HG03045 (cell line): Measurements from ENCODE around the gene P2RX5.
"Not testable (repeated sequence)": the region's sequence is repeated elsewhere in the genome, so short reads cannot be mapped to it uniquely, and the experiment has no call there.

ENCODE experiments used
- ATAC-seq: cut with Tn5 transposase; IDR thresholded peaks from one replicate; pipeline ENCODE4 v1.9.1; 2021; ENCODE audit warnings: mild to moderate bottlenecking, moderate library complexity; ENCODE audit not compliant: unreplicated experiment

The P2RX5 gene

DNA sequence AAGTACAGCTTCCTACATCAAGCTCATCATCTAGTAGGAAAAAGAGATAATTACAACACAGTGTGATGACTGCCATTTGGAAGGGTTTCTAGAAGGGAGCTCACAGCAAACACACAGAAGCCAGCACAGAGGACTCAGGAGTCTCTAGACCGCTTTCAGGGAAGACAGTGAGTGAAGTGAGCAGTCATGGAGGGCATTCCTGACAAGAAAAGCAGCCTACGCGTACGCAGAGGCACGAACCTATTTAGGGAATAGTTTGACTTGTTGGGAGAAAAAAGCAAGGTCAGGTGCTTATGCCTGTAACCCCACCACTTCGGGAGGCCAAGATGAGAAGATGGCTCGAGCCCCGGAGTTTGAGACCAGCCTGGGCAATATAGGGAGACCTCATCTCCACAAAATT lies 19.3 kb upstream of the P2RX5 start:
- no peak for ATAC-seq

GRCh38 chr17:3712811-3713463 lies 17.0 kb upstream of the P2RX5 start:
- no peak for ATAC-seq

DNA sequence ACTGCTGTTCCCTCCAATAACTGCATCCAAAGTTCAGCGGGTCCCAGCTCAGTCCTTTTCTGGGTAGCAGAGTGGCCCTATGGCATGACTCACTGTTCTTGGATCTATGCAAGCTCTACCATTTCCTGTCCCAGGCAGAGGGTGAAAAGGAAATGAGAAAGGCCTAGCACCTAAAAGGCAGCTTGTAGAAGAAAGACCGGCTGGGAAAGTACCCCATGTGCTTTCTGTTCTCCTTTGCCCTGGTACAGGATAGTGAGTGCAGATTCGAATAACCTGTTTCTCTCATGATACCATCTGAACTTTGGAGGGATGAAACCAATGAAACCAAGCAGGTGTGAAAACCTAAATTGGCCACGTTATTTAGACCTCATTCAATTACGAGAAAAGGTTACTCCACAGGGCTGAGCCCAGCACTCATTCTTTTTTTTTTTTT lies 15.0 kb upstream of the P2RX5 start:
- ATAC-seq, result peak; percentile 96

GRCh38 chr17:3708366-3708765 lies 12.4 kb upstream of the P2RX5 start:
- no peak for ATAC-seq

- ATAC-seq, result not testable (repeated sequence)
Measured at GRCh38 chr17:3705718-3705984, 9.7 kb upstream of the P2RX5 start.

DNA sequence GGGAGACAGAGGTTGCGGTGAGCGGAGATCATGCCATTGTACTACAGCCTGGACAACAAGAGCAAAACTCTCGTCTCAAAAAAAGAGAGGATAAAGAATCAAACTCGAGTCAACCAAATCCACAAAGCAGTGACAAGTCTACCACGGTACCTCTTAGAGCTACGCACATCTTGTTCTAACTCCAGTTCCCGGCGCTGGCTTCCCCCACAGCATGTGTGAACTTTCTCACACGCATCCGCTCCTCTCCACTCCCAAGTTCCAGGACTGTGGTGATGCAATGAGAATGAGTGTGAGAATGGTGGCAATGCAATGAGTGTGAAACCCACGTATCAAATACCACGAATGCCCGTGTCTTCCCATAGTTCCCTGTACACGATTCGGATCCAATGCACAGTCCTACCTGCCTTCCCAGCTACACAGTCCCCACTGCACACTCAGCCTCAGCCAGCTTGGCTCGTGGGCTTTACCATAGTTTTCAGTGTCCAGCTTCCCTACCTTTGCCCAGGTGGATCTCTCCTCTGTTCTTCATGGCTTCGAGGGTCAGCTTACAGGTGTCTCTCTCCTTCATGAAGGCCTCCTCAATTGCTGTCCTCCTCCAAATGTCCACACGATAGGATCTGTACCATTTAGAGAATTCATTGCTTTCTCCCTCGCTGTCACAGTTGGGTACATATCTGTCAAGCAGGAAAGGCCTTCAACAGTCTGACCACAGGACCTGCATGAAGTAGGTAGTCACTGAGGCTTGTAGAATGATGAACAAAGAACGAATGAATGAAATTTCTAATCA lies 9.2 kb upstream of the P2RX5 start:
- no peak for ATAC-seq

GRCh38 chr17:3702041-3702539 lies 6.1 kb upstream of the P2RX5 start:
- not testable (repeated sequence) for ATAC-seq

DNA sequence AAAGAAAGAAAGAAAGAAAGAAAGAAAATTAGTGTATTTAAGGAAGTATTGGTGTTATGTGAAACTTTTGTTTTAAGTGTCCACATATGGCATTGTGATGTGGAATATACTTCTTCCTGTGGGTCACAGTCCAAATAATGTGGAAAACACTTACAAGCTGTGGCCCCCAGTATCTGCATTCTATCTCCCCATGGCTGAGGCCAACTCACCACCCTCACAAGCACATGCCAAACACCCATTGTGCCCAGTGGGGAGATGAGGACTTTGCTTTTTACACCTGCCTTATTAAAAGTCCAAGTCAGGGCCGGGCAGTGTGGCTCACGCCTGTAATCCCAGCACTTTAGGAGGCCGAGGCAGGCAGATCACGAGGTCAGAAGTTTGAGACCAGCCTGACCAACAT lies 4.0 kb upstream of the P2RX5 start:
- no peak for ATAC-seq

DNA sequence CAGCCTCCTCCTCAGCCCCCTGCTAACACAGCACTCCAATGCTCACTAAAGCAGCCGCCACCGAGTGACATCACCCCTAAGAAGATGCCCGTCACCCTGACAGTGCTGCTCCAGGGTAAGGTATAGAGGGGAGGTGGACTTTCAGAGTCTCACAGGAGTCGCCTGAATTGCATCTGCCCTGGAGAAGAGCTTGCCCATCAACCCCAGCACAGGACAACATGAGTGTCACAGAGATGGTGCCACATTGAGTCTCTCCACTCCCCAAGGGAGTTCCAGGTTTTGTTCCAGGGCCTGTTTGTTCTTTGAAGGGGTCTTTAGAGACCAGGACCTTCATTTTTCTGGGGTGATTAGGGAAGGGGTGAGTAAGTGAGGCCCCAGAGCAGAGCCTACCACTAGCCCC lies 2.2 kb upstream of the P2RX5 start:
- no peak for ATAC-seq

DNA sequence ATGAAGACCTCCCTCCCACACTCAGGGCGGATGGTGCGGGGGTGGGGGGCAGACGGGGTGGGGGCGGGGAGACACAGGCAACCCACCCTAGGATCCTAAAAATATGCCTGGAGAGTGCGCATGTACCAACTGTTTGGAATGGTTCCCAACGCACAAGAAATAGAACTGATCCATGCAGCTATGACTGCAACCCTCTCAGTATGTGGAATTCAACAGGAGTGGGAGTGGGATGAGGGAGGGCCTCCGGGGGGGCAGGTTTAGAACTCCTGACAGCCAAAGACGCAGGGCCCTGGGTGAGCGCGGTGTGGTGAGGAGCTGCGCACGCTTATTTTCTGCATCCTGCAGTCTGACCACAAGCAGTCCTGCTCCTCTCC lies 1.1 kb upstream of the P2RX5 start:
- ATAC-seq, result no peak

- no peak for ATAC-seq
Measured at GRCh38 chr17:3695129-3695722, 729 bp downstream of the P2RX5 start.

- no peak for ATAC-seq
Measured at GRCh38 chr17:3693829-3694231, 2.1 kb downstream of the P2RX5 start.

DNA sequence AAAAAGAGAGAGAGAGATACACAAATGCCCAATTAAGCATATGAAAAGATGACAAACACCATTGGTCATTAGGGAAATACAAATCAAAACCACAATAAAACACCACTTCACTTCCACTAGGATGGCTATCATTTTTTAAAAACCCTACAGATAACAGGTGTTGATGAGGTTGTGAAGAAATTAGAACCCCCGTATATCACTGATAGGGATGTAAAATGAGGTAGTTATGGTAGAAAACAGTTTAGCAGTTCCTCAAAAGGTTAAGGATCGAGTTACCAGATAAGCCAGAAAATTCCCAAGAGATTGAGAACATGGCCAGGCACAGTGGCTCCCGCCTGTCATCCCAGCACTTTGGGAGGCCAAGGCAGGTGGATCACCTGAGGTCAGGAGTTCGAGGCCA lies 2.8 kb downstream of the P2RX5 start:
- ATAC-seq, result no peak

DNA sequence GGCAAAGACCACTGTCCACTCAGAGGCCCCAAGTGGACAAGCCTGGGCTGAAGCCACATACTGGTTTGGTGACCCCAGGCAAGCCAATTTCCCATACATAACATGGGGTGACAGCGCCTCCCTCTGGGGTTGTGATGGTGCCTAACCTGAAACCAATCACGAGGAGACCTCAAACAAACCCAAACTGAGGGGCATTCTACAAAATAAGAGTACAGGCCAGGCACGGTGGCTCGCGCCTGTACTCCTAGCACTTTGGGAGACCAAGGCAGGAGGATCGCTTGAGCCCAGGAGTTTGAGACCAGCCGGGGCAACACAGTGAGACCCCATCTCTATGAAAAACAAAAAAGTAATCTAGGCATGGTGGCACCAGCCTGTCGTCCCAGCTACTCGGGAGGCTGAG lies 3.6 kb downstream of the P2RX5 start:
- ATAC-seq, result no peak

- ATAC-seq, result no peak
Measured at GRCh38 chr17:3691617-3692067, 4.3 kb downstream of the P2RX5 start.

- ATAC-seq, result no peak
Measured at GRCh38 chr17:3690094-3690715, 5.8 kb downstream of the P2RX5 start.

GRCh38 chr17:3689262-3690093 lies 6.5 kb downstream of the P2RX5 start:
- ATAC-seq, result no peak

- no peak for ATAC-seq
Measured at GRCh38 chr17:3688852-3689261, 7.1 kb downstream of the P2RX5 start.

DNA sequence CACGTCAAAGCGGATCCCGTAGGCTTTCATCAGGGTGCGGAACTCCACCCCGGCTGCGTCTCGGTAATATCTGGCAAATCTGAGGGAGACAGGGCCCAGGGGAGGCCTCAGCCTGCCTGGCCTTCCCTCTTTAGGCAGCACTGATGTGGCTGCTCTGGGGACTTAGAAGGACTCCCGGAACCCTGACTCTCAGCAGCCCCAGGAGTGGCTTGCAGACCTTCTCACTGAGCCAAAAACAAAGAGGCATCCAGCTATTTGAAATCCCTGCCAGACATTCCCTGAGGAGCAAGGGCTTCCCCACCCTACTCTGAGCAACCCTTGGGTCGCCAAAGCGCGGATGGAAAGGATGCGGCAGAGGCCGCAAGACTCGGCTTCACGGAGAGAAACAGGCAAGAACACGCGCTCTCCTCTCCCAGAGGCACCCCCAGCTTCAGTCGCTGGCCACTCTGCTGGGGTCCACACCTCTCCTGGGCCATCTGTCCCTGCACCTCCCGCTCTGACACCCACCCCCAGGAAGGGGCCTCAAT lies 7.9 kb downstream of the P2RX5 start:
- no peak for ATAC-seq

DNA sequence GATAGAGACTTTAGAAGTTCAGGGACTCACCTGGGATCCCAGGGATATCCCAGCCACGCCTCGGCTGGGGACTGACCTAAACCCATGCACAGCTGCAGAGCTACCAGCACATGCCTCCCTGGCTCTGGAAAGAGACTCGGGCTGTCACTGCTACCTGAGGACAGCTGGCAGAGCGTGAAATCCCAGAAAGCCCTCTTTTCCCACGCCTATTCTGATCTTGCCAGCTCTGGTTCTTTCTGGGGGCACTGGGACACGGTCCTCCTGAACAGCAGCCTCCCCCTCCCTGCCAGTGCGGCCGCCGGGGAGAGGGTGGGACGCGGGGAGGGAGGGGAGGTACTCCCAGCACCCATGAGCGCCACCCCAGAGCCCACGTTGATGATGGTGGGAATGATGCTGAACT lies 10.8 kb downstream of the P2RX5 start:
- ATAC-seq, result no peak
